GM21529 (cell line): ENCODE measurements around the gene SOBP.

Experiments
- ATAC-seq: cut with Tn5 transposase; IDR thresholded peaks from one replicate; pipeline ENCODE4 v1.9.1; 2021; ENCODE audit not compliant: unreplicated experiment

The SOBP gene

DNA sequence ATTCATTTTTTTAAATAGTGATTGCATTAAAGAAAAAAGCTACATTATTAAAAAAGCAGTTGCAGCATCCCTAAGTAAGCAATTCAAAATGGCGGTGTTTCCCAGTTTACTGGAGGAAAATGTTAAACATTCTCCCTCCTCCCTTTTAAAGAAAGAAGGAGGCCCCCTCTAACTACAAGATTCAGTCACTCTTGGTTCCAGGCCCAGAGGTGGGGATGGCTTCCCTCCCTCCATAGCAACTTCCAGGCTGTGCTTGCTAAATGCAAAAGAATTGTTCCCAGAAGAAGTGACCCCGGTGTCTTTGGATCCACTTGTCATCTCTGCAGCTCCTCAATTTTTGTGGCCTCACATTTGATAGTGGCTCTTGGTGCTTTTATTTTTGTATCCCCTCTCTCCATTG is 165.9 kb downstream of the SOBP start:
- ATAC-seq = no peak

DNA sequence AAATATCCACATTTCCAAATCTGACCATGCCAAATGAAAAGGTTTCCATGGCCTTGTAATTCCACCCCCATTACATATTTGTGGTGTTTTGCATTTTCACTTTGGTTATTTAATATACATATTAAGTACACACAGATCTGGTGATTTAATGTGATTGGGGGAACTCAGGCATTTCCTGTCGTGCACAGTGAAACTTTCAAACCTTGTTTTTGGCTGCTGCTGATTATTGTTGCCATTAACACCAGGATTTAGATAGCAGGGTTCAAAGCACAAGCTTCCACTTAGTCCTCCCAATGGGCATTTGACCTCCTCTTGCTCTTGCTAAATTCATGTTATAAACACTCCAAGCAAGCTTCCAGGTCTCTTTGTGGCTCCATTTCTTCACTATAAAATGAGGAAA is 166.5 kb downstream of the SOBP start:
- ATAC-seq = no peak

DNA sequence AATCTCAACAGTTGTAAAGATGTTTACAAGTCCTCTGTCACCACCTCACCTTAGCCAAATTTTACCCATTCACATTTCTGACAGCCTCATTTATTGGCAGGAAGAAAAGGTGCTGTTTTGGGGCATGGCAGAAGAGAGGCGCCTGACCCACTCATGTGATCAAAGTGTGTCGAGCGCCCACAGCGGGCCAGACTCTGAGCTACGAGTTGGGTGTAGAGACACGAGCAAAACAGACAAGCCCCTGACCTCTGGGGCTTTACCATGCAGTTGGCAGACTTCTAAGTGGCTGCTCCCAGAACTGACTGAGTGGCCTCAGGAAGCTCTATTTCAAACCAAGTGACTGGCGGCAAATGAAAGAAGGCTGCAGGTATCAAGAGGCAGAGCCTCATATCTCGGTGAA is 167.0 kb downstream of the SOBP start:
- ATAC-seq = no peak

GRCh38 chr6:107657373-107657754 is 167.4 kb downstream of the SOBP start:
- no peak for ATAC-seq

- peak; percentile 94 for ATAC-seq
These were observed 168.0 kb downstream of the SOBP start for GRCh38 chr6:107657755-107658461.

- ATAC-seq = no peak
These were observed 169.3 kb downstream of the SOBP start for GRCh38 chr6:107658920-107659865.

GRCh38 chr6:107660839-107661238 is 170.9 kb downstream of the SOBP start:
- ATAC-seq = no peak

- ATAC-seq = no peak
These were observed 171.4 kb downstream of the SOBP start for GRCh38 chr6:107661291-107661690.

DNA sequence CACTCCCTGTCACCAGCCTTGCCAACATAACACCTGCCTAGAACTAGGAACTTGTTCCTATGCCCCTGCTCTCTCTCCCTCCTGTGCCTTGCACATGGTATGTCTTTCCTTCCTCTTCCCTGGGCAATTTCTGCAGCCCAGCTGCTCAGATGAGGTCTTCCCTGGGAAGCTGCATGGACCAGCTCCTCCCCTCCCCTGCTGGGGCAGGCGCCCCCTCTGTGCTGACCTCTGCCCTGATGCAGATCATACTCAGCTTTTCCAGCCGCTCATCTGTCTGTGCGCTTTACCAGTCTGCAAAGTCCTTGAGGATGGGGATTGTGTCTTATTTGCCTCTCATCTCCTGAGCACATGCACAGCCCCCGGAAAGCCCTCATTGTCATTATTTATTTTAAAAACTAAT is 172.4 kb downstream of the SOBP start:
- ATAC-seq = no peak

- no peak for ATAC-seq
These were observed 173.4 kb downstream of the SOBP start for GRCh38 chr6:107663308-107663707.

DNA sequence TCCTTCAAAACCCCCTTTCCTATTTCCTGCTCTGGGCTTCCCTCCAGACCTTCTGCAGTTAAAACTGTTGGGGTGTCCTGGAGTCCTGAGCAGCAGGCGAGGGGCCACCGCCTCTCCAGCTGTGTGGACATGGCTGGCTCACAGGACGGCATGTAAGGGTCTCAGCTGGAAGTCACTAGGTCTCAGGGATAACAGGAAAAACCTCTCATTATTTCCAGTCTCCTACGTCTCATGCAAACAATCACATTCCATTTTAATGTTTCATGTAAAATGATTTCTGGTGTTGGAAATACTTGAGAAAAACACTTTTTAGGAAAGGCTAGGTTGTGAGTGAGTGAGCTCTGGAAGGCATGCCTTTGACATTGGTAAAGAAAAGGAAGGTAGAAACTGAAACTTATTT is 175.5 kb downstream of the SOBP start:
- no peak for ATAC-seq

DNA sequence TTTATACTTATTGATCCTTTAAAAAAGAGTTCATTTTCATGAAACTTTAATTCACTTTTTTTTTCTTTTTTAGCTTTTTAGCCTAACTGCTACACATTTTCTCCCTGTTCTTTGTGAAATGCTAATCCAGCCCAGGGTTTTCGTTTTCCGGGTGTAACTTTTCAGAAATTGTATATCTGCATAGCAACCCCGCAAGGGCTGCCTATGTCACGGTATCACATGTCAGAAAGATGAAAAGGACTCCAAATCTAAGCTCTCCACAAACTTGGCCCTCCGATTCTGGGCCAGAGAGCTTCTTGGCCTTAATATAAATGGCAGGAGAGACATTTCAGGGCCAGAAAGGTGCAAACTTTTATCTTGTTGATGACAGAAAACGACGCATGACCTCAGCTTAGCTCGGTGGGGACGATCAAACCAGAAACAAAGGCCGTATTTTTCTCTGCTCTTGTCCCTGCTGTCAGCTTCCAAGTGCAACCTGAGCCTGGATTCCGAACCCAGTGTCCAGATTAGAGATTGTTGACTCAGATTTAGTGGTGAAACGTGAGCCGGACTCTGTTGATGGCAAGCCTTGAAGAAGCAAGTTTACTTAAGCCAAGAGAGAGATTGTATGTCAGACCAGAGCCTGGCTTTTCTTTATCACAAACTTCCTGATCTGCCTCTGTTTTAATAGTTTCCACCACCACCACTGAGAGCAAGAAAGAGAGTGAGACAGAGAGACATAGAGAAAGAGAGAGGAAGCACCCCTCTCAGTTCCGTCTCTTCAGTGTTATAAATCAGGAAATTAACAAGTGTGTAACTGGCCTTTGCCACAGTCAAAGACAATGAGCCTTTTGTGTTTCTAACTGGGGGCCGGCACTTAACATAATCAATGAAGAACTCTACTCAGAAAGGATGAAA is 176.4 kb downstream of the SOBP start:
- ATAC-seq = no peak

DNA sequence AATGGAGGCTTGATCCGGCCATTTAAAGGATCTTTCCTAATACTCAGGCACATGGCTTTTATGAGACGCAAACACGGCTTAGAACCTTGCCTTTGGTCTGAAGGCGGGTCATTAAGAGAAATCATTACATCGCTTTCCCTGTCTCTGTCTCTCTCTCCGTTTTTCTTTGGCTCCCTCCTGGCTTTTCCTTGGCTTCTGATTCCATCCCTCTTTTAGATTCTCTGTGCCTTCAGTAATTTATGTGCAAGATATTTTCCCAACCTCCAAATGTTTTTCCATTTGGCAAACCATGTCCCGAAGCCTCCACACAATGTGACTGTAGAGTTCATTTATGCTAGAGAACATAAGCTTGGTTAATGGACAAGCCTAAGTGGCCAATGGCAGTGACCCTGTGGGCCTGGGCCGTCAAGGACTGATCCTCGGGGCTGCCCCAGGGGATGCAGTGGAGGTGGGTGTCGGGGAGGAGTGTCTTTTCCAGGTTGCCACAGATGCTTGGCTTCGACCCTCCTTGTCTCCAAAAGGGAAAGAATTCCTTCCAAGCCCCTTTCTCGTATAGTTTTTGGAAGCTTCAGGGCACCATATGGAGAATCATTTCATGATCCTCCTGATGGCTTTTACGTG is 177.2 kb downstream of the SOBP start:
- no peak for ATAC-seq

GRCh38 chr6:107667790-107668189 is 177.9 kb downstream of the SOBP start:
- ATAC-seq = no peak

DNA sequence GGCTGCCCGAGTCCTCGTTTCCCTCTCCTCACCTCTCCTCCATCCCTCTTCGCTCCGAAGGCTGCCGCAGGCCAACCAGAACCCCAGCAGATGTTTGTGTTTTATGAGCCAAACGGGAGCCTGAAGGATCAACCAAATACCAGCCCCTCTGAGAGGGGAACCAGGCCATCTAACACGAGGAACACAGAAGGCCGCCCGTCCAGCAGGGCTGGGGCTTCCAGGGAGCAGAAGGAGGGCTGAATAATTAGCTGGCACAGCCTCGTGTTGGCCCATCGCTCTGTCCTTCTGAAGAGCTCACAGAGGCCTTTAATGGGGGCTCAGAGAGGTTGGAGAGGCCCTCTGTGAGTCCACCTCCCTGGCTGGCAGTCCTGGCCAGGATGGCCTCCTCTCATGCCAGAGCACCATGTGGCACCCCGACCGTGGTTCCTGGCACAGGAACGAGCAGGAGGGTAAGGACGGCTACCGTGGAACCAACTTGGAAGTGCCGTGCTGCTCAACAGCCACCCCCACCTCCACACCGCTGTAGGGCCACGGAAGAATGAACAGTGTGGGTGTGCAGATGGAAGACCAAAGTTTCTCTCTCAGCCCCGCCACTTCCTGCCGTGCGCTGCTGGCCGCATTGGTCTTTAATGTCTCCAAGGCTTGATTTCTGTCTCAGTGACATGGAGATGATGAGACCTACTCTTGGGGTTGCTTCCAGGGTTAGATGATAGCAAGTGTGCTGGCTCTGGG is 179.0 kb downstream of the SOBP start:
- peak; percentile 91 for ATAC-seq

DNA sequence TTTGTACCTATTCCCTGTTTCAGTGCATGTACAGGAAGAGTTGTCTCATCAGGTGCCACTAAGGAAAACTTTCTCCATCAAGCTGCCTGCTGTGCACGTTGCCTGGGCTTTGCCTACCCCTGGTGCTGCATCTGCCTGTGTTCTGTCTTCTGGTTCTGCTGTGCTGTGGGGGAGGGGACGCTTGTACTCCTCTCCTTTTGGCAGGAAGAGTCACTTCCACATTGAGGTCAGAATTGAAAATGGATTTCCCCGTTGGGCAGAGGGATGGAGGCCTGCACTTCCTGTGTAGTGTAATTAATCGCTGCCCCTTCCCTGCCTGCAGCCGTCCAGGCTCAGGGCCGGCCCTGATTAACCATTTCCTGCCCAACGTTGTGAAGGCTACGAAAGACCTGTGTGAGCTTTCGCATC is 180.9 kb downstream of the SOBP start:
- peak; percentile 29 for ATAC-seq

DNA sequence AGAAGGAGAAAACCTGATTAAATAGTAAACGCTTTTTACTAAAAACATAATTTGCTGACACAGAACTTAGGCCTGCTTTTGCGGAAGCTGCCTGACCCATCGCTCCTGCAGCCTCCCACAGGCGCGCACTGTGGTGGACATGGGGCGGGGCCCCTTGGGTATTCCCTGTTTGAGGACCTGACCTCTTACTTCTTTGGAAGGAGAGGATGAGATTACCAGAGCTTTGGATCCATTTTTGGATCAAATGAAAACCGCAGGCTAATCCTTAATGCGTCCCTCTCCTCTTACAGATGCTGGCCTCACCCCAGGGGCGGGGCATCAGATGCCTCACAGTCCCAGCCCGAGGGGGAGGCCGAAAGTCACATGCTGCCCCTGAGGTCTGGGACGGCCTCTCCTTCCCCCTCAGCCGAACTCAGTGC is 183.2 kb downstream of the SOBP start:
- no peak for ATAC-seq

DNA sequence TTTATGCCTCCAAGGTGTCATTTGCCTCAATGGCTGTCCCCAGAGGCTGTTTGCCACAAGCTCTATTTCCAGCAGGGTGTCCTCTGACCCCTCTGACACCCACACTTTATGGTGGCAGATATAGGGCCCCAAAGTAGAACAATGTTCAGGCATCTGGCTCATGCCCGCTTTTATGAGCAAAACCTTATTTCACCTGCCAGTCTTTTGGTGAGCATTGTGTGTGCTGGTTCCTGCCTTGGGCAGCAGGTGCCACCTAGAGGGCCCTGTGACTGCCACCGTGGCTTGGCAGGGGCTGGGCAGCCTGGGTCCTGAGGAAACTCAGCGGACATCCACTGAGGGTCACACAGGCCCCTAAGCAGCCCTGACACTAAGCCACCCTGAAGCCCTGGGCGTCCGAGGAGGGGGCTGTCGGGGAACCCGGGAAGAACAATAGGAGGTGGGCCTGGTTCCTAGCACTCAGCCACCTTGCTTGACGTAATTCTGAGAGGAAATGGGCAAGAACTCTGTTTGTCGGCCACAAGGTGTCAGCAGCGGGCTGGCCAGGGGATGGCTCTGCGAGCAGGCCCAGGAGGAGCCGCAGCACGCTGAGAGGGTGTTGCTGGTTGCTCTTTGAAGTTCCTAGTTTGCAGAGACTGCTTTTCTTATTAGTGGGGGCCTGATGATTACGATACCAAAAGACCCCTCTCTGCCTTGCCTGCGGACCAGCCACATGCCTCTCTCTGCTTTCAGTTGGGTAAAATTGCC is 185.2 kb downstream of the SOBP start:
- peak; percentile 89 for ATAC-seq

- ATAC-seq = no peak
These were observed 186.1 kb downstream of the SOBP start for GRCh38 chr6:107676042-107676441.
